GM18873 (cell line): ENCODE data around the gene CPTP.
"Not testable (repeated sequence)": the region's sequence is repeated elsewhere in the genome, so short reads cannot be mapped to it uniquely, and the experiment has no call there.

Experiments used
- ATAC-seq: cut with Tn5 transposase; IDR thresholded peaks from one replicate; pipeline ENCODE4 v1.9.1; 2021; ENCODE audit warnings: mild to moderate bottlenecking, moderate library complexity, moderate number of reproducible peaks; ENCODE audit not compliant: unreplicated experiment, low FRiP score

CPTP gene

GRCh38 chr1:1359664-1360468, 35.3 kb downstream of the CPTP start:
- no peak for ATAC-seq

- ATAC-seq, result no peak
These were observed 36.0 kb downstream of the CPTP start for GRCh38 chr1:1360506-1361169.

GRCh38 chr1:1361233-1361981, 36.8 kb downstream of the CPTP start:
- ATAC-seq, result no peak

GRCh38 chr1:1361982-1362423, 37.4 kb downstream of the CPTP start:
- ATAC-seq, result no peak

- ATAC-seq, result no peak
These were observed 39.7 kb downstream of the CPTP start for GRCh38 chr1:1364266-1364665.

- no peak for ATAC-seq
These were observed 41.5 kb downstream of the CPTP start for GRCh38 chr1:1365875-1366698.

- no peak for ATAC-seq
These were observed 42.1 kb downstream of the CPTP start for GRCh38 chr1:1366699-1367066.

GRCh38 chr1:1367315-1367714, 42.7 kb downstream of the CPTP start:
- ATAC-seq, result no peak

- not testable (repeated sequence) for ATAC-seq
These were observed 45.5 kb downstream of the CPTP start for GRCh38 chr1:1370094-1370493.

- ATAC-seq, result no peak
These were observed 46.2 kb downstream of the CPTP start for GRCh38 chr1:1370771-1371300.

GRCh38 chr1:1371364-1371745, 46.8 kb downstream of the CPTP start:
- ATAC-seq, result no peak

- ATAC-seq, result no peak
These were observed 47.4 kb downstream of the CPTP start for GRCh38 chr1:1371746-1372711.

GRCh38 chr1:1373051-1373814, 48.6 kb downstream of the CPTP start:
- ATAC-seq, result no peak

GRCh38 chr1:1373815-1374588, 49.4 kb downstream of the CPTP start:
- ATAC-seq, result no peak

GRCh38 chr1:1374589-1374928, 50.0 kb downstream of the CPTP start:
- no peak for ATAC-seq

- peak; percentile 88 for ATAC-seq
These were observed 50.5 kb downstream of the CPTP start, which contains the start of gene AURKAIP1 for GRCh38 chr1:1374929-1375662. Gene AURKAIP1 (minus strand): TSS chr1:1375207. CDS start chr1:1374756, 451 bp downstream.
